SHP77 treated with DMSO at 0.1 percent for 48 hours (cell line): Measurements from ENCODE around the gene TSPAN31.

Experiments used
- DNase-seq: peaks from one replicate; lab custom pipeline; 2025; lab: John Stamatoyannopoulos, UW

TSPAN31 gene

GRCh38 chr12:57793920-57794319 is 49.1 kb downstream of the TSPAN31 start:
- DNase-seq, result no peak

- no peak for DNase-seq
These were observed 50.5 kb downstream of the TSPAN31 start for GRCh38 chr12:57795354-57795753.

- DNase-seq, result no peak
These were observed 52.2 kb downstream of the TSPAN31 start for GRCh38 chr12:57796996-57797395.

- DNase-seq, result no peak
These were observed 53.1 kb downstream of the TSPAN31 start for GRCh38 chr12:57797933-57798332.
